Gastrocnemius medialis (tissue), 4 donors: Measurements from ENCODE around the gene DDX54.

Experiments
- CTCF ChIP-seq, 5 experiments: fragments of 450-650 bp in 3 of 5; fragments of 200-600 bp in 2 of 5; sonication (generic) in 2 of 5; IDR thresholded peaks in 4 of 5; conservative IDR thresholded peaks in 1 of 5; 1 replicate in 4 of 5; 2 replicates in 1 of 5; pipeline ENCODE4 v1.5.1; 2016 to 2019; ENCODE audit warnings: antibody characterized with exemption in 5 of 5, mild to moderate bottlenecking in 3 of 5, moderate library complexity in 3 of 5
- POLR2A ChIP-seq, 2 donors: fragments of 450-650 bp; IDR thresholded peaks; one replicate each; pipeline ENCODE4 v1.6.1; 2017; ENCODE audit warnings: antibody characterized with exemption in 2 of 2, mild to moderate bottlenecking in 2 of 2, moderate library complexity in 2 of 2

DNA sequence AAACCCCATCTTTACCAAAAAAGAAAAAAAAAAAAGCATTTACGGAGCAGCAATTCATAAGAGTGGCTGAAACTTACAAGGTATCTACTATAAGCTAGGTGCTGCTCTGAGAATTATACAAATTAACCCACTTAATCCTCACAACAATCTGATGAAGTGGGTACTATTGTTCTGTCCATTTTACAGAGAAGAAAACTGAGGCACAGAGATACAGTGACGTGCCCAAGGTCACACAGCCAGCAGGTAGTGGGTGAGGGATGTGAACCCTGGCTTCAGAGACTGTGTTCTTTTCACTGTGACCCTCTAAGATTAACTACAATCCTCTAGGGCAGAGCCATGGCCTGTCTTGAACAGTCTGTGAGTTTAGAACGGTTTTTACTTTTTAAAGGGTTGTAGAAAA is 3.3 kb downstream of the DDX54 start:
- no peak for TF ChIP-seq CTCF (IDR thresholded peaks at IDR 0.05 in 4 of 5, conservative IDR thresholded peaks at IDR 0.05 in 1 of 5)
- TF ChIP-seq POLR2A (IDR thresholded peaks at IDR 0.05): no peak
